Nephron (organoid): Measurements from ENCODE around the gene NOL4L.

Experiments
- H3K27ac Mint-ChIP-seq, 3 experiments: 2 replicates each; pipeline ENCODE4 v1.8.0; 2020; ENCODE audit warnings: mixed read lengths in 3 of 3, mild to moderate bottlenecking in 2 of 3, moderate library complexity in 1 of 3
- H3K27me3 Mint-ChIP-seq: 2 replicates; pipeline ENCODE4 v1.8.0; 2021; ENCODE audit warnings: low read depth, mild to moderate bottlenecking, moderate library complexity, mixed read lengths
- H3K36me3 Mint-ChIP-seq: 2 replicates; pipeline ENCODE4 v1.8.0; 2020; ENCODE audit warnings: low read depth, mixed read lengths
- H3K4me1 Mint-ChIP-seq: 2 replicates; pipeline ENCODE4 v1.8.0; 2020; ENCODE audit warnings: mixed read lengths
- H3K4me3 Mint-ChIP-seq, 3 experiments: 2 replicates each; pipeline ENCODE4 v1.8.0; 2020; ENCODE audit warnings: mild to moderate bottlenecking in 3 of 3, mixed read lengths in 3 of 3, moderate library complexity in 2 of 3
- H3K9me3 Mint-ChIP-seq: 2 replicates; pipeline ENCODE4 v1.8.0; 2020; ENCODE audit warnings: mixed read lengths
- TF ChIP-seq, protein P1 (sequence below), 3 experiments: fragments of 200-600 bp; sonication (generic); IDR thresholded peaks; one replicate each; pipeline ENCODE4 v1.5.0; 2021; ENCODE audit warnings: antibody characterized with exemption in 3 of 3; ENCODE audit not compliant: unreplicated experiment in 3 of 3

Gene NOL4L

GRCh38 chr20:32441638-32442037, 143.5 kb downstream of the NOL4L start:
- Mint-ChIP-seq H3K27ac (peak overlapping the region in 1 of 3 experiments; percentile 57), H3K4me3 (no peak overlapping the region), H3K4me1 (peaks cover 20% of the 10 kb centered on the region), H3K9me3 (no peaks in the 10 kb centered on the region), H3K27me3 (no peaks in the 10 kb centered on the region), H3K36me3 (peaks cover 79% of the 10 kb centered on the region)
- TF ChIP-seq, protein P1, sequence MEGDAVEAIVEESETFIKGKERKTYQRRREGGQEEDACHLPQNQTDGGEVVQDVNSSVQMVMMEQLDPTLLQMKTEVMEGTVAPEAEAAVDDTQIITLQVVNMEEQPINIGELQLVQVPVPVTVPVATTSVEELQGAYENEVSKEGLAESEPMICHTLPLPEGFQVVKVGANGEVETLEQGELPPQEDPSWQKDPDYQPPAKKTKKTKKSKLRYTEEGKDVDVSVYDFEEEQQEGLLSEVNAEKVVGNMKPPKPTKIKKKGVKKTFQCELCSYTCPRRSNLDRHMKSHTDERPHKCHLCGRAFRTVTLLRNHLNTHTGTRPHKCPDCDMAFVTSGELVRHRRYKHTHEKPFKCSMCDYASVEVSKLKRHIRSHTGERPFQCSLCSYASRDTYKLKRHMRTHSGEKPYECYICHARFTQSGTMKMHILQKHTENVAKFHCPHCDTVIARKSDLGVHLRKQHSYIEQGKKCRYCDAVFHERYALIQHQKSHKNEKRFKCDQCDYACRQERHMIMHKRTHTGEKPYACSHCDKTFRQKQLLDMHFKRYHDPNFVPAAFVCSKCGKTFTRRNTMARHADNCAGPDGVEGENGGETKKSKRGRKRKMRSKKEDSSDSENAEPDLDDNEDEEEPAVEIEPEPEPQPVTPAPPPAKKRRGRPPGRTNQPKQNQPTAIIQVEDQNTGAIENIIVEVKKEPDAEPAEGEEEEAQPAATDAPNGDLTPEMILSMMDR (IDR thresholded peaks at IDR 0.05; ENCODE audit: unreplicated experiment in 3 of 3) = no peak

DNA sequence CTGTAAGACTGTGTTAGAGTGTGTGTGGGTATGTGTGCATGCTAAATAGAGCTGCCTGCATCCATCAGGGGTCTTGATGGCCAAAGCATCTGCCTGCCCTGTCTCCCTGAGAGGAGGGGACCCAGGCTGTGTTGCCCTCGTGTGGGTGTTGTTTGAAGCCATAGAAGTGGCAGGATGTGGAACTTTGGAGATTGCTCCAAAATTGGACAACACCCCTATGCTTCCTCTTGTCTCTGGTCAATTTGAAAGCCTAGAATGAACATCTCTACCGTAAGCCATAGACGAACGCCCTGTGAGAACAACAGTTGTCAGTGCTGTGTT, 144.4 kb downstream of the NOL4L start:
- Mint-ChIP-seq H3K27ac (peak overlapping the region in 1 of 3 experiments; percentile 53), H3K36me3 (peaks cover 86% of the 10 kb centered on the region), H3K4me1 (peaks cover 20% of the 10 kb centered on the region), H3K4me3 (no peak overlapping the region), H3K27me3 (no peaks in the 10 kb centered on the region), H3K9me3 (no peaks in the 10 kb centered on the region)
- TF ChIP-seq, protein P1 (IDR thresholded peaks at IDR 0.05; ENCODE audit: unreplicated experiment in 3 of 3) = no peak

GRCh38 chr20:32440069-32440757, 144.9 kb downstream of the NOL4L start:
- no peaks in the 10 kb centered on the region for H3K27me3 Mint-ChIP-seq
- peaks cover 83% of the 10 kb centered on the region for H3K36me3 Mint-ChIP-seq
- H3K9me3 Mint-ChIP-seq = no peaks in the 10 kb centered on the region
- H3K4me1 Mint-ChIP-seq = peaks cover 15% of the 10 kb centered on the region
- H3K4me3 Mint-ChIP-seq = no peak overlapping the region
- TF ChIP-seq, protein P1 (IDR thresholded peaks at IDR 0.05; ENCODE audit: unreplicated experiment in 3 of 3) = no peak
- H3K27ac Mint-ChIP-seq = peak overlapping the region in 1 of 3 experiments; percentile 53

- Mint-ChIP-seq H3K4me3 (no peak overlapping the region), H3K27ac (no peak overlapping the region), H3K4me1 (peaks cover 13% of the 10 kb centered on the region), H3K9me3 (no peaks in the 10 kb centered on the region), H3K27me3 (no peaks in the 10 kb centered on the region), H3K36me3 (peaks cover 80% of the 10 kb centered on the region)
- TF ChIP-seq, protein P1 (IDR thresholded peaks at IDR 0.05; ENCODE audit: unreplicated experiment in 3 of 3) = no peak
Observed at GRCh38 chr20:32439132-32439829, 145.9 kb downstream of the NOL4L start.

DNA sequence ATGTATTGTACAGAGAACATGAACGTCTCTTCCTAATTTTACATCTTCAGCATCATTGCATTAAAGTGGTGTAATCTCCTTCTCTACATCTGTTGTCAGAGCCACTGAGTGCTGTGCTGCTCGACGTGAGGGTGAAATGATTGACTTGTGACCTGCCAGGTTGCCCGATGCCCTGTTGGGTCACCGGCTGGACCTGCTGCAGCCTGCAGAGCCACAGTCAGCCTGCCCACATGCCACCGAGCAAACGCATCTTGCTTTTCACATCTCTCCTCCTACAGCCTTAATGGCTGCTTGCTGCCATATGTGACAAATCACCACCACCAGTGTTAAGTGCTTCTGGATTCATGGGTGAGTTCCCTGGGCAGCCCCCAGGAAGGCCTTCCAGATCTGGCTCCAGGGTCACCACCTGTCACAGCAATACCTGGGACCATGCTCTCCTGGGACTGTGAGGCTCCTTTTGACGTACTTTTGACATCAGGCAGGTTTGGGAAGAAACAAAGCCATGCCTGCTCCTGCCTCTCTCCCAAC, 146.7 kb downstream of the NOL4L start:
- TF ChIP-seq, protein P1 (IDR thresholded peaks at IDR 0.05; ENCODE audit: unreplicated experiment in 3 of 3) = no peak
- Mint-ChIP-seq H3K4me3 (no peak overlapping the region), H3K36me3 (peaks cover 82% of the 10 kb centered on the region), H3K4me1 (peaks cover 7% of the 10 kb centered on the region), H3K9me3 (no peaks in the 10 kb centered on the region), H3K27me3 (no peaks in the 10 kb centered on the region), H3K27ac (no peak overlapping the region)
